Neural crest cell (in vitro differentiated cells): ENCODE data around the gene SHISA5. TPM values are rescaled to one million over a fixed set of nuclear protein-coding genes. Genes with fewer than 3 reads are reported as not detected.
A peak's percentile ranks its signal among the peaks of the same experiment; 100 is the strongest.

Experiments used
- DNase-seq: peaks from one replicate; pipeline ENCODE4 v3.0.0; 2021; ENCODE audit warnings: low read depth, mixed read lengths, low spot score
- H3K27ac Mint-ChIP-seq: one replicate; pipeline ENCODE4 v1.8.0; 2021; ENCODE audit warnings: mild to moderate bottlenecking, mixed read lengths; ENCODE audit not compliant: unreplicated experiment
- H3K27me3 Mint-ChIP-seq: 2 replicates; pipeline ENCODE4 v1.8.0; 2021; ENCODE audit warnings: low read depth, mild to moderate bottlenecking, mixed read lengths
- H3K36me3 Mint-ChIP-seq: 2 replicates; pipeline ENCODE4 v1.8.0; 2021; ENCODE audit warnings: low read depth, mild to moderate bottlenecking, mixed read lengths
- H3K4me1 Mint-ChIP-seq: 2 replicates; pipeline ENCODE4 v1.8.0; 2021; ENCODE audit warnings: mixed read lengths
- H3K4me3 Mint-ChIP-seq: one replicate; pipeline ENCODE4 v1.8.0; 2021; ENCODE audit warnings: mild to moderate bottlenecking, mixed read lengths
- H3K9me3 Mint-ChIP-seq: 2 replicates; pipeline ENCODE4 v1.8.0; 2021; ENCODE audit warnings: mixed read lengths
- total RNA-seq: library from RNA; stranded (reverse); gene quantifications from 2 replicates; pipeline ENCODE4 v1.2.1, GENCODE V29; 2021
- TF ChIP-seq, protein P1 (sequence below): fragments of 200-600 bp; sonication (generic); conservative IDR thresholded peaks from 2 replicates; pipeline ENCODE4 v1.5.0; 2021; ENCODE audit warnings: antibody characterized with exemption, mild to moderate bottlenecking

Gene SHISA5
- total RNA-seq, 1 donor from 2014 or later = 117 TPM

GRCh38 chr3:48502121-48502520 is 1.9 kb downstream of the SHISA5 start:
- Mint-ChIP-seq H3K27me3 (no peaks in the 10 kb centered on the region), H3K4me3 (peak overlapping the region; percentile 88), H3K36me3 (peaks cover 5% of the 10 kb centered on the region), H3K4me1 (peaks cover 6% of the 10 kb centered on the region), H3K27ac (no peak overlapping the region), H3K9me3 (no peaks in the 10 kb centered on the region)
- TF ChIP-seq, protein P1, sequence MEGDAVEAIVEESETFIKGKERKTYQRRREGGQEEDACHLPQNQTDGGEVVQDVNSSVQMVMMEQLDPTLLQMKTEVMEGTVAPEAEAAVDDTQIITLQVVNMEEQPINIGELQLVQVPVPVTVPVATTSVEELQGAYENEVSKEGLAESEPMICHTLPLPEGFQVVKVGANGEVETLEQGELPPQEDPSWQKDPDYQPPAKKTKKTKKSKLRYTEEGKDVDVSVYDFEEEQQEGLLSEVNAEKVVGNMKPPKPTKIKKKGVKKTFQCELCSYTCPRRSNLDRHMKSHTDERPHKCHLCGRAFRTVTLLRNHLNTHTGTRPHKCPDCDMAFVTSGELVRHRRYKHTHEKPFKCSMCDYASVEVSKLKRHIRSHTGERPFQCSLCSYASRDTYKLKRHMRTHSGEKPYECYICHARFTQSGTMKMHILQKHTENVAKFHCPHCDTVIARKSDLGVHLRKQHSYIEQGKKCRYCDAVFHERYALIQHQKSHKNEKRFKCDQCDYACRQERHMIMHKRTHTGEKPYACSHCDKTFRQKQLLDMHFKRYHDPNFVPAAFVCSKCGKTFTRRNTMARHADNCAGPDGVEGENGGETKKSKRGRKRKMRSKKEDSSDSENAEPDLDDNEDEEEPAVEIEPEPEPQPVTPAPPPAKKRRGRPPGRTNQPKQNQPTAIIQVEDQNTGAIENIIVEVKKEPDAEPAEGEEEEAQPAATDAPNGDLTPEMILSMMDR = no peak
- no peak for DNase-seq

GRCh38 chr3:48501196-48501595 is 2.8 kb downstream of the SHISA5 start:
- H3K27ac Mint-ChIP-seq = no peak overlapping the region
- no peak for DNase-seq

GRCh38 chr3:48500656-48501055 is 3.3 kb downstream of the SHISA5 start:
- Mint-ChIP-seq H3K9me3 (no peaks in the 10 kb centered on the region), H3K27me3 (no peaks in the 10 kb centered on the region), H3K4me3 (no peak overlapping the region), H3K27ac (no peak overlapping the region), H3K36me3 (peaks cover 5% of the 10 kb centered on the region), H3K4me1 (peaks cover 6% of the 10 kb centered on the region)
- no peak for DNase-seq
- TF ChIP-seq, protein P1 = no peak

More at GRCh38 chr3:48501196-48501595, 2.8 kb downstream of the SHISA5 start:
- Mint-ChIP-seq H3K9me3 (no peaks in the 10 kb centered on the region), H3K36me3 (peaks cover 5% of the 10 kb centered on the region), H3K4me3 (peak overlapping the region; percentile 38), H3K4me1 (peaks cover 6% of the 10 kb centered on the region), H3K27me3 (no peaks in the 10 kb centered on the region)
- TF ChIP-seq, protein P1 = no peak

GRCh38 chr3:48493203-48493501 is 10.8 kb downstream of the SHISA5 start:
- H3K27me3 Mint-ChIP-seq = no peaks in the 10 kb centered on the region
- H3K4me3 Mint-ChIP-seq = no peak overlapping the region
- TF ChIP-seq, protein P1 = no peak
- H3K9me3 Mint-ChIP-seq = no peaks in the 10 kb centered on the region
- H3K36me3 Mint-ChIP-seq = peaks cover 4% of the 10 kb centered on the region
- H3K27ac Mint-ChIP-seq = no peak overlapping the region
- DNase-seq = no peak
- no peaks in the 10 kb centered on the region for H3K4me1 Mint-ChIP-seq

DNA sequence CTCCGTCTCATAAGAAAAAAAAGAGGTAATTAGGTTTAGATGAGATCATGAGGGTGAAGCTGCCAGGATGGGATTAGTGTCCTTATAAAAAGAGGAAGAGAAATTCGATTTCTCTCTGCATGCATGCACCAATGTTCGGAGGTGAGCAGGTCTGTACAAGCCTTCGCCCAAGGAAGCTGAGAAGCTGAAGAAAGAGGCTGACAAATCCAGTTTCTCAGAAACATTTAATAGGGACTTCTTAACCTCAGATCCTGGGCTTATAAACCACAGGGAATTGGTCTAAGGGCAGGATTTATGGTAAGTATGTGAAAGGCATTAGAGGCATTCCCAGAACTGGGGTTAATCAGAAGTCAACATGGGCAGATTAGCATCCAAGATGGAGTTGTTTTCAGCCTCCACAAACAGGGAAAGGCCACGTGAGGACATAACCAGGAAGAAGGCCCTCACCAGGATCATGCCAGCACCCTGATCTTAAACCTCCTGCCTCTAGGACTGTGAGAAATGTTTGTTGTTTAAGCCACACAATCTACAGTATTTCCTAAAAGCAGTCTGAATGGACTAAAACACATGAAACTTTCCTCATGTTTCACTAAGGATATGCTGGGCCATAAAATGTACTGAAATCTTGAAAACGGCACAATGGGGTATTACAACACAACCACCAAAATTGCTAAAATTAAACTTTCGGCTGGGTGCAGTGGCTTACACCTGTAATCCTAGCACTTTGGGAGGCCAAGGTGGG is 11.3 kb downstream of the SHISA5 start:
- Mint-ChIP-seq H3K9me3 (no peaks in the 10 kb centered on the region), H3K36me3 (peaks cover under 1% of the 10 kb centered on the region), H3K27me3 (no peaks in the 10 kb centered on the region), H3K4me3 (no peak overlapping the region), H3K27ac (no peak overlapping the region), H3K4me1 (no peaks in the 10 kb centered on the region)
- TF ChIP-seq, protein P1 = no peak
- DNase-seq = no peak
